SK-N-DZ (cell line): ENCODE results near the gene LCN6.

Experiments used
- small RNA-seq, 2 experiments: library from RNA; depleted of rRNA; stranded (forward); fragments of <200 nt; gene quantifications; one replicate each; pipeline ENCODE3, GENCODE V24; 2014

LCN6 gene

Small RNA genes lying within 50 kb of the gene (small RNA-seq; reads per million reads assigned to genes)
- gene ATP6V1G1P3 (0 reads per million in 2 experiments), gene MIR6722 (0 reads per million in 2 experiments)
